NT2/D1 (cell line): Measurements from ENCODE around the gene SLC19A1.

Experiments used
- DNase-seq: peaks from one replicate; pipeline ENCODE4 v3.0.0-alpha.2; 2011; ENCODE audit warnings: low read depth, low spot score
- H3K27me3 ChIP-seq: 2 replicates; pipeline ENCODE4 v1.6.0; 2011; ENCODE audit warnings: mild to moderate bottlenecking; ENCODE audit not compliant: insufficient read length, insufficient read depth
- H3K36me3 ChIP-seq: 2 replicates; pipeline ENCODE4 v1.6.1; 2011; ENCODE audit warnings: mild to moderate bottlenecking, low read length, mixed read lengths; ENCODE audit not compliant: insufficient read depth, insufficient read length
- H3K4me1 ChIP-seq: 2 replicates; pipeline ENCODE4 v1.5.1; 2011; ENCODE audit not compliant: insufficient read depth, insufficient read length
- H3K4me3 ChIP-seq: 2 replicates; pipeline ENCODE4 v1.5.1; 2011; ENCODE audit warnings: low read depth; ENCODE audit not compliant: insufficient read length
- H3K9ac ChIP-seq: 2 replicates; pipeline ENCODE4 v1.6.0; 2011; ENCODE audit warnings: low read depth; ENCODE audit not compliant: insufficient read length
- H3K9me3 ChIP-seq: 2 replicates; pipeline ENCODE4 v1.5.1; 2011; ENCODE audit warnings: mild to moderate bottlenecking, low read length; ENCODE audit not compliant: insufficient read depth
- SUZ12 ChIP-seq: IDR thresholded peaks from 2 replicates; pipeline ENCODE4 v1.6.1; 2011; ENCODE audit not compliant: insufficient read length, insufficient read depth; ENCODE audit errors: extremely low read depth
- YY1 ChIP-seq: IDR thresholded peaks from 2 replicates; pipeline ENCODE4 v1.6.1; 2011; ENCODE audit not compliant: insufficient read length, insufficient read depth
- ZNF274 ChIP-seq: IDR thresholded peaks from 2 replicates; pipeline ENCODE4 v1.6.1; 2011; ENCODE audit warnings: mild to moderate bottlenecking, low read depth, low read length

The SLC19A1 gene

GRCh38 chr21:45499970-45500577, 42.2 kb downstream of the SLC19A1 start:
- DNase-seq = no peak
- peaks cover 8% of the 10 kb centered on the region for H3K4me1 ChIP-seq
- H3K36me3 ChIP-seq = peaks cover 82% of the 10 kb centered on the region
- no peak overlapping the region for H3K4me3 ChIP-seq
- TF ChIP-seq SUZ12 (no peak), ZNF274 (no peak), YY1 (no peak)
- no peaks in the 10 kb centered on the region for H3K27me3 ChIP-seq
- no peak overlapping the region for H3K9ac ChIP-seq
- H3K9me3 ChIP-seq = no peaks in the 10 kb centered on the region

- no peak for TF ChIP-seq SUZ12
- no peak for TF ChIP-seq ZNF274
- no peak for TF ChIP-seq YY1
- no peak for DNase-seq
- H3K36me3 ChIP-seq = peaks cover 82% of the 10 kb centered on the region
These were observed 43.0 kb downstream of the SLC19A1 start for GRCh38 chr21:45499201-45499750.

GRCh38 chr21:45498646-45499000, 43.6 kb downstream of the SLC19A1 start:
- no peak for TF ChIP-seq YY1
- TF ChIP-seq ZNF274 = no peak
- no peak for TF ChIP-seq SUZ12
- Histone ChIP-seq H3K4me3 (no peak overlapping the region), H3K4me1 (peaks cover 2% of the 10 kb centered on the region), H3K36me3 (peaks cover 82% of the 10 kb centered on the region), H3K9ac (no peak overlapping the region), H3K9me3 (no peaks in the 10 kb centered on the region), H3K27me3 (no peaks in the 10 kb centered on the region)
- no peak for DNase-seq

More at GRCh38 chr21:45499201-45499750, 43.0 kb downstream of the SLC19A1 start:
- no peak overlapping the region for H3K9ac ChIP-seq
- H3K4me3 ChIP-seq = no peak overlapping the region
- no peaks in the 10 kb centered on the region for H3K27me3 ChIP-seq
- H3K4me1 ChIP-seq = peaks cover 7% of the 10 kb centered on the region
- no peaks in the 10 kb centered on the region for H3K9me3 ChIP-seq

GRCh38 chr21:45497846-45498645, 44.2 kb downstream of the SLC19A1 start:
- no peak for DNase-seq
- H3K36me3 ChIP-seq = peaks cover 87% of the 10 kb centered on the region
- no peak for TF ChIP-seq YY1
- TF ChIP-seq ZNF274 = no peak
- no peak for TF ChIP-seq SUZ12
- H3K9me3 ChIP-seq = no peaks in the 10 kb centered on the region
- no peak overlapping the region for H3K9ac ChIP-seq
- no peaks in the 10 kb centered on the region for H3K27me3 ChIP-seq
- no peak overlapping the region for H3K4me3 ChIP-seq
- peaks cover 2% of the 10 kb centered on the region for H3K4me1 ChIP-seq

- DNase-seq = no peak
- Histone ChIP-seq H3K4me3 (no peak overlapping the region), H3K9me3 (no peaks in the 10 kb centered on the region), H3K27me3 (no peaks in the 10 kb centered on the region), H3K9ac (no peak overlapping the region), H3K4me1 (peaks cover 2% of the 10 kb centered on the region), H3K36me3 (peaks cover 90% of the 10 kb centered on the region)
- TF ChIP-seq ZNF274 (no peak), SUZ12 (no peak), YY1 (no peak)
These were observed 45.0 kb downstream of the SLC19A1 start for GRCh38 chr21:45496968-45497845.

GRCh38 chr21:45496151-45496967, 45.9 kb downstream of the SLC19A1 start:
- Histone ChIP-seq H3K4me1 (peaks cover 10% of the 10 kb centered on the region), H3K36me3 (peaks cover 94% of the 10 kb centered on the region)

More at GRCh38 chr21:45496151-45496967, 45.9 kb downstream of the SLC19A1 start:
- TF ChIP-seq SUZ12 (no peak), ZNF274 (no peak), YY1 (no peak)
- H3K9me3 ChIP-seq = no peaks in the 10 kb centered on the region
- no peak overlapping the region for H3K9ac ChIP-seq
- H3K27me3 ChIP-seq = no peaks in the 10 kb centered on the region
- DNase-seq = no peak
- no peak overlapping the region for H3K4me3 ChIP-seq
